PC-3 (cell line): ENCODE measurements around the gene LIX1L. TPM values are rescaled to one million over a fixed set of nuclear protein-coding genes. Genes with fewer than 3 reads are reported as not detected.

Experiments used
- ATAC-seq: fragments of 200-7000 bp; cut with Tn5 transposase; 2 replicates; pipeline ENCODE4 v1.9.1; 2020; ENCODE audit warnings: mild to moderate bottlenecking, moderate library complexity
- BruUV-seq: library from RNA; stranded (reverse); fragments of 400-500 nt; replicated peaks from 2 replicates; lab custom pipeline; 2021; lab: Mats Ljungman, UMichigan
- CTCF ChIA-PET: fragments of 300-600 bp; sonication (Branson Sonifier 250); formaldehyde crosslinking; loops from one replicate; lab custom pipeline; 2022; ENCODE audit warnings: antibody characterized with exemption; lab: Charles Lee
- POLR2A ChIA-PET: fragments of 300-600 bp; sonication (Branson Sonifier 250); formaldehyde crosslinking; loops from one replicate; lab custom pipeline; 2022; ENCODE audit warnings: antibody characterized with exemption; ENCODE audit not compliant: unreplicated experiment; lab: Charles Lee
- DNase-seq: peaks from one replicate; pipeline ENCODE4 v3.0.0-alpha.2; 2015
- H2AFZ ChIP-seq: fragments of 300-600 bp; sonication (generic); 2 replicates; pipeline ENCODE4 v1.6.0; 2016; ENCODE audit warnings: antibody characterized with exemption, low read length
- H3F3A ChIP-seq: fragments of 300-600 bp; sonication (generic); one replicate; pipeline ENCODE4 v1.6.0; 2017; ENCODE audit warnings: antibody characterized with exemption, low read length, control low read depth, mild to moderate bottlenecking; ENCODE audit not compliant: unreplicated experiment
- H3K27ac ChIP-seq: fragments of 300-600 bp; sonication (generic); 2 replicates; pipeline ENCODE4 v1.5.1; 2016; ENCODE audit warnings: mild to moderate bottlenecking, low read length
- H3K27me3 ChIP-seq: fragments of 300-600 bp; sonication (generic); 2 replicates; pipeline ENCODE4 v1.6.1; 2016; ENCODE audit warnings: low read length, mixed read lengths
- H3K36me3 ChIP-seq: fragments of 300-600 bp; sonication (generic); 2 replicates; pipeline ENCODE4 v1.6.1; 2016; ENCODE audit warnings: low read depth, mixed run types, low read length, mixed read lengths
- H3K4me1 ChIP-seq: fragments of 300-600 bp; sonication (generic); 2 replicates; pipeline ENCODE4 v1.5.1; 2016; ENCODE audit warnings: low read length; ENCODE audit not compliant: insufficient read depth
- H3K4me2 ChIP-seq: fragments of 300-600 bp; sonication (generic); 2 replicates; pipeline ENCODE4 v1.6.0; 2016; ENCODE audit warnings: low read length
- H3K4me3 ChIP-seq: fragments of 300-600 bp; sonication (generic); 2 replicates; pipeline ENCODE4 v1.5.1; 2016; ENCODE audit warnings: mild to moderate bottlenecking, low read length, mixed read lengths
- H3K79me2 ChIP-seq: fragments of 300-600 bp; sonication (generic); 2 replicates; pipeline ENCODE4 v1.6.1; 2017; ENCODE audit warnings: low read length, mixed read lengths
- H3K9ac ChIP-seq: fragments of 300-600 bp; sonication (generic); 2 replicates; pipeline ENCODE4 v1.6.0; 2016; ENCODE audit warnings: mild to moderate bottlenecking, low read length
- H3K9me2 ChIP-seq: fragments of 300-600 bp; sonication (generic); replicated peaks from 2 replicates; pipeline ENCODE4 v1.6.1; 2016; ENCODE audit warnings: mixed run types, low read length, mixed read lengths
- H3K9me3 ChIP-seq: fragments of 300-600 bp; sonication (generic); 2 replicates; pipeline ENCODE4 v1.6.1; 2016; ENCODE audit warnings: low read length, mixed read lengths
- H4K20me1 ChIP-seq: fragments of 300-600 bp; sonication (generic); 2 replicates; pipeline ENCODE4 v1.6.1; 2016; ENCODE audit warnings: low read length, mixed read lengths
- CTCF ChIP-seq: fragments of 300-600 bp; sonication (generic); conservative IDR thresholded peaks from 2 replicates; pipeline ENCODE4 v1.5.1; 2017; ENCODE audit warnings: antibody characterized with exemption, low read depth, mild to moderate bottlenecking, low read length
- EZH2 ChIP-seq: fragments of 300-600 bp; sonication (generic); IDR thresholded peaks from one replicate; pipeline ENCODE4 v1.6.1; 2017; ENCODE audit warnings: antibody characterized with exemption, mild to moderate bottlenecking, low read length; ENCODE audit not compliant: unreplicated experiment
- EZH2phosphoT487 ChIP-seq: fragments of 300-600 bp; sonication (generic); IDR thresholded peaks from 2 replicates; pipeline ENCODE4 v1.6.1; 2018; ENCODE audit warnings: mild to moderate bottlenecking, antibody characterized with exemption, low read length, borderline replicate concordance
- intact Hi-C: fragments of 100-400 bp; cut with micrococcal nuclease; formaldehyde crosslinking; loops from 2 replicates; pipeline ENCODE4 v1.9.0; 2023
- total RNA-seq: library from RNA; depleted of rRNA; stranded (reverse); fragments of >200 nt; gene quantifications from 2 replicates; pipeline ENCODE4 v1.2.3, GENCODE V29; 2014

Gene LIX1L
- total RNA-seq, 1 experiment from 2014 or later, result 12.5 TPM

GRCh38 chr1:145991735-145992412 lies 34.1 kb upstream of the LIX1L start:
- TF ChIP-seq CTCF (no peak), EZH2phosphoT487 (no peak), EZH2 (no peak)
- no peak overlapping the region for H2AFZ ChIP-seq
- H3K9me2 ChIP-seq, result no peaks in the 10 kb centered on the region
- DNase-seq (no peak), ATAC-seq (no peak)
- H3K79me2 ChIP-seq, result peaks cover 41% of the 10 kb centered on the region
- H3K36me3 ChIP-seq, result peaks cover 34% of the 10 kb centered on the region
- CTCF ChIA-PET, result interaction anchor here (0.6 kb wide), 1 partner anchor 41 kb away, joined by 3 read pairs; no protein-coding TSS in a partner anchor
- H4K20me1 ChIP-seq, result peaks cover 34% of the 10 kb centered on the region
- no peak overlapping the region for H3K4me3 ChIP-seq
- intact Hi-C loops, result no loop called here
- H3K4me2 ChIP-seq, result no peak overlapping the region
- peaks cover 25% of the 10 kb centered on the region for H3K4me1 ChIP-seq
- POLR2A ChIA-PET, result no interaction called here
- H3K9ac ChIP-seq, result no peak overlapping the region
- no peak overlapping the region for H3K27ac ChIP-seq
- no peaks in the 10 kb centered on the region for H3K9me3 ChIP-seq
- H3F3A ChIP-seq, result peaks cover 9% of the 10 kb centered on the region
- no peaks in the 10 kb centered on the region for H3K27me3 ChIP-seq
- BruUV-seq, result no TSS peak

- no TSS peak for BruUV-seq
- Histone ChIP-seq H3K9me2 (no peaks in the 10 kb centered on the region), H3K4me2 (no peak overlapping the region), H4K20me1 (peaks cover 26% of the 10 kb centered on the region), H3K9me3 (no peaks in the 10 kb centered on the region), H3K79me2 (peaks cover 26% of the 10 kb centered on the region), H3K36me3 (peaks cover 31% of the 10 kb centered on the region), H3K4me3 (no peak overlapping the region), H3F3A (peaks cover 9% of the 10 kb centered on the region), H3K27me3 (no peaks in the 10 kb centered on the region), H2AFZ (no peak overlapping the region), H3K4me1 (peaks cover 34% of the 10 kb centered on the region), H3K9ac (no peak overlapping the region), H3K27ac (no peak overlapping the region)
- no peak for ATAC-seq
- intact Hi-C loops, result no loop called here
- TF ChIP-seq EZH2, result no peak
- no peak for TF ChIP-seq EZH2phosphoT487
- TF ChIP-seq CTCF, result no peak
- DNase-seq, result no peak
- POLR2A ChIA-PET, result no interaction called here
- CTCF ChIA-PET, result interaction anchor here (0.6 kb wide), 1 partner anchor 42 kb away, joined by 3 read pairs; no protein-coding TSS in a partner anchor
Measured at GRCh38 chr1:145990249-145990855, 32.5 kb upstream of the LIX1L start.

- no TSS peak for BruUV-seq
- H3K4me2 ChIP-seq, result no peak overlapping the region
- H3K27me3 ChIP-seq, result no peaks in the 10 kb centered on the region
- H3K79me2 ChIP-seq, result peaks cover 10% of the 10 kb centered on the region
- TF ChIP-seq EZH2phosphoT487, result no peak
- H3F3A ChIP-seq, result peaks cover 9% of the 10 kb centered on the region
- H4K20me1 ChIP-seq, result peaks cover 10% of the 10 kb centered on the region
- CTCF ChIA-PET, result interaction anchor here (0.9 kb wide), 1 partner anchor 9 kb away, joined by 3 read pairs; no protein-coding TSS in a partner anchor
- peaks cover 15% of the 10 kb centered on the region for H3K36me3 ChIP-seq
- no peaks in the 10 kb centered on the region for H3K9me3 ChIP-seq
- no peak overlapping the region for H2AFZ ChIP-seq
- peaks cover 29% of the 10 kb centered on the region for H3K4me1 ChIP-seq
- POLR2A ChIA-PET, result no interaction called here
- no peak for DNase-seq
- intact Hi-C loops, result no loop called here
- no peak overlapping the region for H3K27ac ChIP-seq
- no peak overlapping the region for H3K9ac ChIP-seq
- no peak for ATAC-seq
- H3K9me2 ChIP-seq, result no peaks in the 10 kb centered on the region
- no peak overlapping the region for H3K4me3 ChIP-seq
Measured at GRCh38 chr1:145988773-145989172, 31.0 kb upstream of the LIX1L start.
